Ramos (cell line): ENCODE measurements around the gene JAGN1.
"Not testable (repeated sequence)": the region's sequence is repeated elsewhere in the genome, so short reads cannot be mapped to it uniquely, and the experiment has no call there.

ENCODE experiments used
- in situ Hi-C: fragments of 300-500 bp; cut with MboI; formaldehyde crosslinking; loops from one replicate; pipeline ENCODE4 v1.14.3; 2022; ENCODE audit warnings: low sequenced_read_pairs; ENCODE audit not compliant: unreplicated experiment

Gene JAGN1

DNA sequence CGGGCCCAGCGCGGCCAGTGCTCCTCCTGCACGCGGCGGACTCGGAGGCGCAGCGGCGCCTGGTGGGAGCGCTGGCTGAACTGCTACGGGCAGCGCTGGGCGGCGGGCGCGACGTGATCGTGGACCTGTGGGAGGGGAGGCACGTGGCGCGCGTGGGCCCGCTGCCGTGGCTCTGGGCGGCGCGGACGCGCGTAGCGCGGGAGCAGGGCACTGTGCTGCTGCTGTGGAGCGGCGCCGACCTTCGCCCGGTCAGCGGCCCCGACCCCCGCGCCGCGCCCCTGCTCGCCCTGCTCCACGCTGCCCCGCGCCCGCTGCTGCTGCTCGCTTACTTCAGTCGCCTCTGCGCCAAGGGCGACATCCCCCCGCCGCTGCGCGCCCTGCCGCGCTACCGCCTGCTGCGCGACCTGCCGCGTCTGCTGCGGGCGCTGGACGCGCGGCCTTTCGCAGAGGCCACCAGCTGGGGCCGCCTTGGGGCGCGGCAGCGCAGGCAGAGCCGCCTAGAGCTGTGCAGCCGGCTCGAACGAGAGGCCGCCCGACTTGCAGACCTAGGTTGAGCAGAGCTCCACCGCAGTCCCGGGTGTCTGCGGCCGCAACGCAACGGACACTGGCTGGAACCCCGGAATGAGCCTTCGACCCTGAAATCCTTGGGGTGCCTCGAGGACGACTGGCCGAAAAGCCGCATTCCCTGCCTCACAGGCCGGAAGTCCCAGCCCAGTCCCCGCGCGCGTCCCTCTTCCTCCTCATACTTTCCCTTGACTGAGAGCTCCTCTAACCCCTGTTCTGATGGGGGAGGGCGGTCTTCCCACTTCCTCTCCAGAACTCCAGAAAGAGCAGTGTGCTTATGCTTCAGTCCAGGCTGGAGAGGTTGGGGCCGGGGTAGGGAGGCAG is 25.1 kb downstream of the JAGN1 start:
- in situ Hi-C loops, result no loop called here

DNA sequence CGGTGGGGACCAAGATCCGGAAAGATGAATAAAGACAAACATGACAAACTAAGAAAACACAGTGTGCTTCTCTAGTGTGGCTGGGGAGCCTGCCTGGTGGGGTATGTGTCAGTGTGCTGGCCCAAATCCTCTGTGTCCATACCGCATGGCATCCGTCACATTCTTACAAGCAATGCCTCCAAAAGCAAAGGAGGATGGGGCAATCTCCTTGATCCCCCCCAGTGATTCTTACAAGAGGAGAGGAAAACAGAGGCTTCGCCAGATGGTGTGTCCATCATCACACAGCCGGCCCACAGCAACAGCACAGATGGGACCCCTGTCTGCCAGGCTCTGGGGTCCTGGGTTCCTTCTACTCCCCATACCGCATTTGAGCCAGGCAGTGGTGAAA is 25.9 kb downstream of the JAGN1 start:
- in situ Hi-C loops, result no loop called here

DNA sequence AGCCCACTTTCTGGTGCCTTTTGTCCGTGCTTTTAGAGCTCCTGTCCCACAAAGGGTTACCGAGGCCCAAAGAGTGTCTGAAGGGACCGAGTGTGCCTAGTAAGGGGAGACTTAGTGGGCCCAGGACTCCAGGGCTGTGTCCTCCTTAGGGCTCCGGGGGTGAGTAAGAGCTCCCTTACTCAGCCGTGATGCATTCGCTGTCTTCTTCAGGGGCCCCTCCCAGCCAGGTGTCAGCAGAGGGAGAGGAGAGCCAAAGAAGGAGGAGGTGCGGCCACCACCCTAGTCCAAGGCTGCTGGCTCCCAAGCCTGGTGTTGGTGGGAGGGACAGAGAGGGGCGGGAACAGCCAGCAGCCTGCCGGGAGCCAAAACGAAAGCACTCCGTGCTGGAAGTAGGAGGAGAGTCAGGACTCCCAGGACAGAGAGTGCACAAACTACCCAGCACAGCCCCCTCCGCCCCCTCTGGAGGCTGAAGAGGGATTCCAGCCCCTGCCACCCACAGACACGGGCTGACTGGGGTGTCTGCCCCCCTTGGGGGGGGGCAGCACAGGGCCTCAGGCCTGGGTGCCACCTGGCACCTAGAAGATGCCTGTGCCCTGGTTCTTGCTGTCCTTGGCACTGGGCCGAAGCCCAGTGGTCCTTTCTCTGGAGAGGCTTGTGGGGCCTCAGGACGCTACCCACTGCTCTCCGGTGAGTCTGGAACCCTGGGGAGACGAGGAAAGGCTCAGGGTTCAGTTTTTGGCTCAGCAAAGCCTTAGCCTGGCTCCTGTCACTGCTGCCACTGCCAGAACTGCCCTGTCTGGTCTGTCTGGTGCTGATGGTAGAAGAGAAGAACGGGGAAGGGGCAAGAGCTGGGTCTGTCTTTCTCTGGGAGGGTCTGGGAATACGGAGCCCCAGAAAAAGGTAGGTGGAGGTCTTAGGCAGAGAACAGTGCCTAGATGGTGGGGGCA is 26.6 kb downstream of the JAGN1 start, which contains the start of gene IL17RC:
TSS of gene IL17RC (plus strand) at position 365 of the 947 bp plus-strand sequence. CDS start at position 583, 218 bp downstream.
- in situ Hi-C loops, result no loop called here

DNA sequence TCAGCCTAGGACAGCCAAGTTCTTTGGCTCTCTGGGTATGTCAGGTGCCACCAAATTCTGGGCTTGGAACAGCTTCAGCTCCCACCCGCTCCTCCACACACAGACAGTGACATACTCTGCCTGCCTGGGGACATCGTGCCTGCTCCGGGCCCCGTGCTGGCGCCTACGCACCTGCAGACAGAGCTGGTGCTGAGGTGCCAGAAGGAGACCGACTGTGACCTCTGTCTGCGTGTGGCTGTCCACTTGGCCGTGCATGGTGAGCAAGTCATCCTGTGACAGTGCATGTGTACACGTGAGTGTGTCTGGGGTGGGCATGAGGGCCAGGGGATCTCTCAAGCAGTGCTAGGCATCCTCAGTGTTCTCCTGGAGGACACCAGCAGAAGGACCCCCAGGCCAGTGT is 27.4 kb downstream of the JAGN1 start:
- in situ Hi-C loops, result no loop called here

DNA sequence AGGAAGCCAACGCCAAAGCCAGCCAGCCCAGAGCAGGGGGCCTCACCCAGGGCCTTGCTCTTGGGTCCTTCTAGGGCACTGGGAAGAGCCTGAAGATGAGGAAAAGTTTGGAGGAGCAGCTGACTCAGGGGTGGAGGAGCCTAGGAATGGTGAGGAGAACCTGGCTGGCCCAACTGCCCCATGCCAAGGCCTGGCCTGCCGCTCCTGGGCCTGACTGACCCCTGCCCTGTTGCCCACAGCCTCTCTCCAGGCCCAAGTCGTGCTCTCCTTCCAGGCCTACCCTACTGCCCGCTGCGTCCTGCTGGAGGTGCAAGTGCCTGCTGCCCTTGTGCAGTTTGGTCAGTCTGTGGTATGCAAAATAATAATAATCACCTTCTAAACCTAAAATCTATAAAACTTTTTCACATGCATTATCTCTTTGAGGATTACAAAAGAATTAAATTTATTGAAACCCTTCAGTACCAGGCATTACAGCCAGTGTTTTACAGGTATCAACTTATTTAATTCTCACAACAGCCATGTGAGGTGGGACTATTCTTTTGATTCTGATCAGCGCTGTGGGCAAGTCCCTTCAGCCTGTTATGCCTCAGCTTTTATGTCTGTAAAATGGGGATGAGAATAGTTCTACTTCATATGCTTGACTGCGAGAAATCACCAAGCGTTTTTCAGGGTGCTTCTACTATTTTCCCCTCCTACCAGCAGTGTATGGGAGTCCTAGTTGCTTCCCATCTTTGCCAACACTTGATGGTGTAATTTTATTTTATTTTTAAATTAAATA is 28.0 kb downstream of the JAGN1 start:
- in situ Hi-C loops, result no loop called here

DNA sequence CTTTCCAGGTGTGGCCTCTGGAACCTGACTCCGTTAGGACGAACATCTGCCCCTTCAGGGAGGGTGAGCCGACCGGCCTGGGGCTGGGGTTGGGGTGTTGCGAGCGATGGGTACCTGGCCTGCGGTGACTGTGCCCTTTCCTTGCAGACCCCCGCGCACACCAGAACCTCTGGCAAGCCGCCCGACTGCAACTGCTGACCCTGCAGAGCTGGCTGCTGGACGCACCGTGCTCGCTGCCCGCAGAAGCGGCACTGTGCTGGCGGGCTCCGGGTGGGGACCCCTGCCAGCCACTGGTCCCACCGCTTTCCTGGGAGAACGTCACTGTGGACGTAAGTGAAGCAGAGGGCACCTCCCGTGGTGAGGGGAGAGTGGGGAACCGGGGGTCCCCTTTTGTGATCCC is 37.7 kb downstream of the JAGN1 start:
- in situ Hi-C loops, result no loop called here

DNA sequence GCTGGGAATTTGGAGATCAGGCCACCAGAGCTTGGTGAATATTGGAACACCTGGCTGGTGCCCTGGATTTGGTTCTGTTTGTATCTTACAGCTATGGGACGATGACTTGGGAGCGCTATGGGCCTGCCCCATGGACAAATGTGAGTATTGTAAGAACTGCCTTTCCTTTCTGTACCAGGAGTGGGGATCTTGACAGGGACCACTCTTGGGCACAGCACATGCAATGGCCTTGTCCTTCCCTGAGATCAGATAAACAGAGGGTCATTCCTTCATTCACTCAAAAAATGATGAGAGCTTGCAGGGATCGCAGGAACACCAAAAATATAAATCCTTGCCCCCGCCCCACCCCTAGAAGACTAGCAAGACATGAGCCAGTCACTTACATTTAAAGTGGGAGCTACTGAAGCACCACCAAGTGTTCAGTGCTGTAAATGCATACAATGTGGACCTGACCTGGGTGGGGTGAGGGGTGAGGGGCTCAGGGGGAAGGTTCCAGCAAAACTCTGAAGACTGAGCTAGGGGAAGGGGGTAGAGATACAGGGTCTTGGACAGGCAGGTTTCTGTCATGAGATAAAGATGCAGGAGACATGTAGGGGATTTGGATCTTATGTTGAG is 40.5 kb downstream of the JAGN1 start:
- in situ Hi-C loops, result no loop called here

DNA sequence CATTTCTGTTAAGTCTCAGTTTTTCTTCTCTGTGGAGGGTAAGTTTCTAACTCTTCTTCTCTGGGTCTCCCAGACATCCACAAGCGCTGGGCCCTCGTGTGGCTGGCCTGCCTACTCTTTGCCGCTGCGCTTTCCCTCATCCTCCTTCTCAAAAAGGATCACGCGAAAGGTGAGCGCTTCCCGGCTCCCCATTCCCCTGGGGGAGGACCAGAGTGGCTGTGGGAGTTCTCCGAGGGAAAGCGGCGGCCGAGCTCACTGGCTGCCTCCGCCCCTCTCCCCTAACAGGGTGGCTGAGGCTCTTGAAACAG is 42.1 kb downstream of the JAGN1 start:
- in situ Hi-C loops, result no loop called here

DNA sequence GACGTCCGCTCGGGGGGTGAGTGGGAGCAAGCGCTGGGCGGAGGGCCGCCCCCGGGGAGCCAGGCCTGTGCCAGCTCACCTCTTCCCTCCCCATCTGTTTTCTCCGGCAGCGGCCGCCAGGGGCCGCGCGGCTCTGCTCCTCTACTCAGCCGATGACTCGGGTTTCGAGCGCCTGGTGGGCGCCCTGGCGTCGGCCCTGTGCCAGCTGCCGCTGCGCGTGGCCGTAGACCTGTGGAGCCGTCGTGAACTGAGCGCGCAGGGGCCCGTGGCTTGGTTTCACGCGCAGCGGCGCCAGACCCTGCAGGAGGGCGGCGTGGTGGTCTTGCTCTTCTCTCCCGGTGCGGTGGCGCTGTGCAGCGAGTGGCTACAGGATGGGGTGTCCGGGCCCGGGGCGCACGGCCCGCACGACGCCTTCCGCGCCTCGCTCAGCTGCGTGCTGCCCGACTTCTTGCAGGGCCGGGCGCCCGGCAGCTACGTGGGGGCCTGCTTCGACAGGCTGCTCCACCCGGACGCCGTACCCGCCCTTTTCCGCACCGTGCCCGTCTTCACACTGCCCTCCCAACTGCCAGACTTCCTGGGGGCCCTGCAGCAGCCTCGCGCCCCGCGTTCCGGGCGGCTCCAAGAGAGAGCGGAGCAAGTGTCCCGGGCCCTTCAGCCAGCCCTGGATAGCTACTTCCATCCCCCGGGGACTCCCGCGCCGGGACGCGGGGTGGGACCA is 42.6 kb downstream of the JAGN1 start:
- in situ Hi-C loops, result no loop called here

DNA sequence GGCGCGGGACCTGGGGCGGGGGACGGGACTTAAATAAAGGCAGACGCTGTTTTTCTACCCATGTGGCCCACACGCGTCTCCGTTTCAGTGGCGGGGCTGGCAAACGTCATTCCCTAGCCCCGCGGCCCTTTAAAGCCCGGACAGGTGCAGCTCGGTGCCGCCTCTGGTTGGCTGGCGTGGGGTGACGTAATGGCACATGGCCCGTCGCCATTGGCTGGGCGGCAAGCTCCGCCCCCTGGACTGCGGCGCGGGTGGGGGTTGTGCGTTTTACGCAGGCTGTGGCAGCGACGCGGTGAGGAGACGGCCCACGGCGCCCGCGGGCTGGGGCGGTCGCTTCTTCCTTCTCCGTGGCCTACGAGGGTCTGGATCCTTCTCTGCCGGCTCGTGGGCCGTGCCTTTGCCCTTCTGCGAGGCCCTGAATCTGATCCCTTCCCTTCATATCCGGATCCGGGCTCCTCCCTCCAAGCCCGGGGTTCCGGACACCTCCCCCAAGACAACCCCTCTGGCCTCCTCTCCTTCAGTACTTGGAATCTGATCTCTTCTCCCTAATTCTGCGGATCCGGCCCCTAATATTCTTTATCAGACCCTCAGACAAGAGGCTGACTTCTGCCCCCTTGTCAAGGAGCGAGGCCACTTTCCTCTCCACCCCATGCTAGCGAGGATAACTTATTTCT is 43.3 kb downstream of the JAGN1 start, which contains the start of gene CRELD1:
TSS of gene CRELD1 (plus strand) at position 274 of the 674 bp plus-strand sequence. CDS start 605 bp downstream, outside the sequence.
- in situ Hi-C loops, result no loop called here

DNA sequence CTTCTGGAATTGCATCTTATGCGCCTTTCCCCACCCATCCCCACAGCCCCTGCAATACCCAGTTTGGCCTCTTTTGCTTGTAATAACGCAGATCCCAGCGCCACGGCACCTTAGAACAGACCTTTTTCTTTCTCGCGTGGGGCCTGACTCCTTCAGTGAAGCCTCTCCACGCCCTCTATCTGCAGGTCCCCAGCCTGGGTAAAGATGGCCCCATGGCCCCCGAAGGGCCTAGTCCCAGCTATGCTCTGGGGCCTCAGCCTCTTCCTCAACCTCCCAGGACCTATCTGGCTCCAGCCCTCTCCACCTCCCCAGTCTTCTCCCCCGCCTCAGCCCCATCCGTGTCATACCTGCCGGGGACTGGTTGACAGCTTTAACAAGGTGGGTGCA is 43.8 kb downstream of the JAGN1 start:
- in situ Hi-C loops, result no loop called here

DNA sequence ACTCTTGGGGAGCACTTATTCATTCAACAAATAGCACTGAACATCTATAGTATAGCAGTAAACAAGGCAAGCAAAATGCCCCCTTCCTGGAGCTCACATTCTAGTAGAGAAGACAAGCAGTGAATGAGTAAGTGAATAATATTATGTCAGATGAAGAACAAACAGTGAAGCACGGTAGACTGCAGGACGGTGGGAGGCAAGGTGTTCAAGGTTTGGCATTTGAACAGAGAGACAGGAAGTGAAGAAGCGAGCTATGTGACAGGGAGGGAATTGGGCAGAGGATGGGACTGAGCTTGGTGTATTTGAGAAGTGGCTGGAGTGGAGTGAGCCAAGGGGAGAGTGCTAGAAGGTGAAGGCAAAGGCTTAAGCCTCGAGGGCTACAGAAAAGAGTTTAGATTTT is 44.6 kb downstream of the JAGN1 start:
- in situ Hi-C loops, result no loop called here

DNA sequence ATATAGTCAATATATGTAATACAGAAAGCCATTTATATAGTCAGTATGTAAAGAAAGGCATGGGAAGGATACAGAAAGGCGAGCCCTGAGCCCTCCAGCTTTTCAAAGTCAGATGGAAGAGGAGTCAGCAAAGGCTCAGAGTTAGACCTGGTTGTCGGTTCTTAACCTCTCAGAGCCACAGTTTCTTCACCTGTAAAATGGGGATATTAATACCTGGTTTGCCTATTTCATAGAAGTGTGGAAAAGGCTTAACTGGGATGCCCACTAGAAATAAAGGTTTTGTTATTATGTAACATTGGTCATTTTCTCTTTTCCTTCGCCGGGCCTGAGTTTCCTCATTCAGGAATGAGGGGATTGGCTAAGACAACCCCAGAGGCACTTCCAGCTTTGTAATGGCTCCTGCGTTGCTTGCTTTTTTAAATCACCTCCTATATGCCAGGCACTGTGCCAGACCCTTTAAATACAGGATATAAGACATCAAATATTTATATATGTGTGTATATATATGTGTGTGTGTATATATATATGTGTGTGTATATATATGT is 45.6 kb downstream of the JAGN1 start:
- in situ Hi-C loops, result no loop called here

DNA sequence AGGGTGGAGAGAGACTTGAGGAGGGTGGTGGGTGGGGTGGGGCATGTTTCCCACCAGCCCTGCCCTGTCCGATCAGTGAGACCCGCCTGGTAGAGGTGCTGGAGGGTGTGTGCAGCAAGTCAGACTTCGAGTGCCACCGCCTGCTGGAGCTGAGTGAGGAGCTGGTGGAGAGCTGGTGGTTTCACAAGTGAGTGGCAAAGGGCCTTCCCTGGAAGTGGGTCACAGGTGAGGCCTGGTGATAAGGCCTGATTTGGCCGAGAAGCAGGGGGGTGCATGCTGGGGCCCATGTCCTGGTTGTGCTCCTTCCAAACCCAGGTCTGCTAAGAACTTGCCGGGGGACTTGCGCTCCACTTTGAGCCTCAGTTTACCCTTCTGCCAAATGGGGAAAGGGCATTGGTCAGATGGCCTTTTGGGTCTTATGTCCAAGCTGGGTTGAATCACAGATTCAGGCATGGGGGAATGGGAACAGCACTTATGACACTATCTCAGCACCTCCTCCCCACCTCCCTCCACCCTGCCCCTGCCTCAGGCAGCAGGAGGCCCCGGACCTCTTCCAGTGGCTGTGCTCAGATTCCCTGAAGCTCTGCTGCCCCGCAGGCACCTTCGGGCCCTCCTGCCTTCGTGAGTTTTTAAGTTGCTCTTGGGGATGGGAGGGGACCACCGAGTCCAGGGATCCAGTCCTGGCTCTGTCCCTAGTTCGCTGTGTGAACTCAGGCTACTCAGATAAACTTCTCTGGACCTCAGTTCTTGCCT is 47.3 kb downstream of the JAGN1 start:
- in situ Hi-C loops, result no loop called here

DNA sequence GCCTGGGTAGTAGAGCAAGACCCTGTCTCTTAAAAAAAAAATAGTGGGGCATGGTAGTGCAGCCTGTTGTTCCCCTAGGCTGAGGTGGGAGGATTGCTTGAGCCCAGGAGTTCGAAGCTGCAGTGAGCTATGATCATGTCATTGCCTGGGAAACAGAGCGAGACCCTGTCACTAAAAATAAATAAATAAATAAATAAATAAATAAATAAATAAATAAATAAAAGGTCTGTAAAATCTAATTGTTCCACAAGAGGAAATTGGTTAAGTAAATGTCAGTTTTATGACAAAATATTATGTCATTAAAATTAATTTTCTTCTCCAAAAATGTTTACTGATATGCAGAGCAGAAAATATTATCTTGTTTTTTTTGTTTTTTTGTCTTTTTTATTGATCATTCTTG is 48.6 kb downstream of the JAGN1 start:
- in situ Hi-C loops, result no loop called here

DNA sequence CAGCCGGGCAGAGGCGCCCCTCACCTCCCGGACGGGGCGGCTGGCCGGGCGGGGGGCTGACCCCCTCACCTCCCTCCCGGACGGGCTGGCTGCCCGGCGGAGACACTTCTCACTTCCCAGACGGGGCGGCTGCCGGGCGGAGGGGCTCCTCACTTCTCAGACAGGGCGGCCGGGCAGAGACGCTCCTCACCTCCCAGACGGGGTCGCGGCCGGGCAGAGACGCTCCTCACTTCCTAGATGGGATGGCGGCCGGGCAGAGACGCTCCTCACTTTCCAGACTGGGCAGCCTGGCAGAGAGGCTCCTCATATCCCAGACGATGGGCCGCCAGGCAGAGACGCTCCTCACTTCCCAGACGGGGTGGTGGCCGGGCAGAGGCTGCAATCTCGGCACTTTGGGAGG is 49.5 kb downstream of the JAGN1 start:
- in situ Hi-C loops, result not testable (repeated sequence)

DNA sequence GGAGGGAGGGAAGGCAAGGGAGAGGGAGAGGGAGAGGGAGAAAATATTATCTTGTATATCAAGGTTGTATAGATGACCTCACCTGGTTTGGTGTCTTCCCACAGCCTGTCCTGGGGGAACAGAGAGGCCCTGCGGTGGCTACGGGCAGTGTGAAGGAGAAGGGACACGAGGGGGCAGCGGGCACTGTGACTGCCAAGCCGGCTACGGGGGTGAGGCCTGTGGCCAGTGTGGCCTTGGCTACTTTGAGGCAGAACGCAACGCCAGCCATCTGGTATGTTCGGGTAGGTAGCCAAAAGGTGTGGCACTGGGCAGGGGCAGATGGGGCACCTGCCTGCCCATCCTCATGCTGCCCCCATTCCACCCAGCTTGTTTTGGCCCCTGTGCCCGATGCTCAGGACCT is 50.3 kb downstream of the JAGN1 start:
- in situ Hi-C loops, result no loop called here

DNA sequence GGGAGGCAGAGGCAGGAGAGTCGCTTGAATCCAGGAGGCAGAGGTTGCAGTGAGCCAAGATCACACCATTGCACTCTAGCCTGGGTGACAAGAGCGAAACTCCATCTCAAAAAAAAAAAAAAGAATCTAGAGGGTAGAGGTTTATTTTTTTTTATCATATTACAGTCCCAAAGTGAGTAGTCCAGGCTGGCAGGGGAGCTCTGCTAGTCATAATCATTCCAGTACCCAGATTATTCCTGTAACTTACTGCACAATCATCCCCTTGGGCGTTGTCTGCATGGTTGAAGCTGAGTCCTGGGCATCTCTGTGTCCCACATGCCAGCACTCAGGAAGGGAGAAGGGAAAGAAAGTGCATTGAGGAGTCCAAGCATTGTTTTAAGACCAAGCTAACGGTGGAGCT is 51.8 kb downstream of the JAGN1 start:
- in situ Hi-C loops, result no loop called here
